Measurements from ENCODE around the gene CHN2.

Gene CHN2

GRCh38 chr7:29214816-29215215 is 20.2 kb downstream of the CHN2 start:
- FAIRE-seq (no peak), DNase-seq (ENCODE audit: insufficient read length, low spot score) (no peak)
- TF ChIP-seq SPI1 (IDR thresholded peaks at IDR 0.05; ENCODE audit: low read depth, low read length) = no peak
- TF ChIP-seq PAX5 (IDR thresholded peaks at IDR 0.05; ENCODE audit: insufficient read depth, low read length, severe bottlenecking) = no peak
- no peak for TF ChIP-seq TAF1 (IDR thresholded peaks at IDR 0.05; ENCODE audit: low read depth, low read length)
- no peak for TF ChIP-seq POU2F2 (IDR thresholded peaks at IDR 0.05; ENCODE audit: low read depth, low read length)
- no peak for TF ChIP-seq POLR2A (IDR thresholded peaks at IDR 0.05; ENCODE audit: low read depth, low read length)
- TF ChIP-seq POLR2AphosphoS5 (IDR thresholded peaks at IDR 0.05; ENCODE audit: low read depth, low read length) = no peak

- DNase-seq (ENCODE audit: insufficient read length, low spot score) (no peak), FAIRE-seq (no peak)
- no peak for TF ChIP-seq TAF1 (IDR thresholded peaks at IDR 0.05; ENCODE audit: low read depth, low read length)
- no peak for TF ChIP-seq SPI1 (IDR thresholded peaks at IDR 0.05; ENCODE audit: low read depth, low read length)
- no peak for TF ChIP-seq POLR2AphosphoS5 (IDR thresholded peaks at IDR 0.05; ENCODE audit: low read depth, low read length)
- no peak for TF ChIP-seq POU2F2 (IDR thresholded peaks at IDR 0.05; ENCODE audit: low read depth, low read length)
- no peak for TF ChIP-seq PAX5 (IDR thresholded peaks at IDR 0.05; ENCODE audit: insufficient read depth, low read length, severe bottlenecking)
- no peak for TF ChIP-seq POLR2A (IDR thresholded peaks at IDR 0.05; ENCODE audit: low read depth, low read length)
Observed at GRCh38 chr7:29216128-29216527, 21.6 kb downstream of the CHN2 start.

- FAIRE-seq = no peak
- no peak for DNase-seq (ENCODE audit: insufficient read length, low spot score)
- TF ChIP-seq TAF1 (IDR thresholded peaks at IDR 0.05; ENCODE audit: low read depth, low read length) (no peak), PAX5 (IDR thresholded peaks at IDR 0.05; ENCODE audit: insufficient read depth, low read length, severe bottlenecking) (no peak), POU2F2 (IDR thresholded peaks at IDR 0.05; ENCODE audit: low read depth, low read length) (no peak), POLR2A (IDR thresholded peaks at IDR 0.05; ENCODE audit: low read depth, low read length) (no peak), SPI1 (IDR thresholded peaks at IDR 0.05; ENCODE audit: low read depth, low read length) (no peak), POLR2AphosphoS5 (IDR thresholded peaks at IDR 0.05; ENCODE audit: low read depth, low read length) (no peak)
Observed at GRCh38 chr7:29217113-29217512, 22.5 kb downstream of the CHN2 start.

- DNase-seq (ENCODE audit: insufficient read length, low spot score) = no peak
- TF ChIP-seq PAX5 (IDR thresholded peaks at IDR 0.05; ENCODE audit: insufficient read depth, low read length, severe bottlenecking) (no peak), POLR2A (IDR thresholded peaks at IDR 0.05; ENCODE audit: low read depth, low read length) (no peak), POLR2AphosphoS5 (IDR thresholded peaks at IDR 0.05; ENCODE audit: low read depth, low read length) (no peak), SPI1 (IDR thresholded peaks at IDR 0.05; ENCODE audit: low read depth, low read length) (no peak), TAF1 (IDR thresholded peaks at IDR 0.05; ENCODE audit: low read depth, low read length) (no peak), POU2F2 (IDR thresholded peaks at IDR 0.05; ENCODE audit: low read depth, low read length) (no peak)
- no peak for FAIRE-seq
Observed at GRCh38 chr7:29224726-29225125, 30.2 kb downstream of the CHN2 start.

GRCh38 chr7:29228289-29229011 is 33.9 kb downstream of the CHN2 start:
- FAIRE-seq (no peak), DNase-seq (ENCODE audit: insufficient read length, low spot score) (no peak)
- no peak for TF ChIP-seq POLR2A (IDR thresholded peaks at IDR 0.05; ENCODE audit: low read depth, low read length)

GRCh38 chr7:29229066-29229465 is 34.5 kb downstream of the CHN2 start:
- FAIRE-seq = no peak
- no peak for TF ChIP-seq PAX5 (IDR thresholded peaks at IDR 0.05; ENCODE audit: insufficient read depth, low read length, severe bottlenecking)
- TF ChIP-seq POU2F2 (IDR thresholded peaks at IDR 0.05; ENCODE audit: low read depth, low read length) = no peak
- no peak for TF ChIP-seq POLR2AphosphoS5 (IDR thresholded peaks at IDR 0.05; ENCODE audit: low read depth, low read length)
- TF ChIP-seq POLR2A (IDR thresholded peaks at IDR 0.05; ENCODE audit: low read depth, low read length) = no peak
- no peak for TF ChIP-seq TAF1 (IDR thresholded peaks at IDR 0.05; ENCODE audit: low read depth, low read length)
- TF ChIP-seq SPI1 (IDR thresholded peaks at IDR 0.05; ENCODE audit: low read depth, low read length) = no peak
- DNase-seq (ENCODE audit: insufficient read length, low spot score) = no peak

- TF ChIP-seq POLR2AphosphoS5 (IDR thresholded peaks at IDR 0.05; ENCODE audit: low read depth, low read length) = no peak
- TF ChIP-seq POLR2A (IDR thresholded peaks at IDR 0.05; ENCODE audit: low read depth, low read length) = no peak
- TF ChIP-seq TAF1 (IDR thresholded peaks at IDR 0.05; ENCODE audit: low read depth, low read length) = no peak
- no peak for TF ChIP-seq SPI1 (IDR thresholded peaks at IDR 0.05; ENCODE audit: low read depth, low read length)
- TF ChIP-seq POU2F2 (IDR thresholded peaks at IDR 0.05; ENCODE audit: low read depth, low read length) = no peak
- TF ChIP-seq PAX5 (IDR thresholded peaks at IDR 0.05; ENCODE audit: insufficient read depth, low read length, severe bottlenecking) = no peak
- FAIRE-seq (no peak), DNase-seq (ENCODE audit: insufficient read length, low spot score) (no peak)
Observed at GRCh38 chr7:29229946-29230345, 35.4 kb downstream of the CHN2 start.

GRCh38 chr7:29230871-29231345 is 36.3 kb downstream of the CHN2 start:
- DNase-seq (ENCODE audit: insufficient read length, low spot score) (no peak), FAIRE-seq (no peak)
- TF ChIP-seq POU2F2 (IDR thresholded peaks at IDR 0.05; ENCODE audit: low read depth, low read length) (no peak), POLR2A (IDR thresholded peaks at IDR 0.05; ENCODE audit: low read depth, low read length) (no peak), POLR2AphosphoS5 (IDR thresholded peaks at IDR 0.05; ENCODE audit: low read depth, low read length) (no peak), SPI1 (IDR thresholded peaks at IDR 0.05; ENCODE audit: low read depth, low read length) (no peak), TAF1 (IDR thresholded peaks at IDR 0.05; ENCODE audit: low read depth, low read length) (no peak), PAX5 (IDR thresholded peaks at IDR 0.05; ENCODE audit: insufficient read depth, low read length, severe bottlenecking) (no peak)

GRCh38 chr7:29231671-29232232 is 37.2 kb downstream of the CHN2 start:
- TF ChIP-seq TAF1 (IDR thresholded peaks at IDR 0.05; ENCODE audit: low read depth, low read length) (no peak), POU2F2 (IDR thresholded peaks at IDR 0.05; ENCODE audit: low read depth, low read length) (no peak), POLR2A (IDR thresholded peaks at IDR 0.05; ENCODE audit: low read depth, low read length) (no peak), POLR2AphosphoS5 (IDR thresholded peaks at IDR 0.05; ENCODE audit: low read depth, low read length) (no peak), SPI1 (IDR thresholded peaks at IDR 0.05; ENCODE audit: low read depth, low read length) (no peak), PAX5 (IDR thresholded peaks at IDR 0.05; ENCODE audit: insufficient read depth, low read length, severe bottlenecking) (no peak)
- DNase-seq (ENCODE audit: insufficient read length, low spot score) (no peak), FAIRE-seq (no peak)
